Natural killer cell treated with Interleukin-12 subunit alpha and Interleukin-12 subunit beta and Interleukin-15 and Interleukin-18, amount 100 ng/mL, for 72 hours (primary cell): ENCODE results near the gene UNC119. TPM values are rescaled to one million over a fixed set of nuclear protein-coding genes. Genes with fewer than 3 reads are reported as not detected.

Experiments
- ATAC-seq, 2 donors: fragments of 150-1000 bp; cut with Tn5 transposase in 1 of 2; sonication (Bioruptor Pico), chemical (Tn5 transposase) in 1 of 2; 2 replicates each; pipeline ENCODE4 v1.10.0; 2021
- DNase-seq: peaks from one replicate; pipeline ENCODE4 v3.0.0; 2022; ENCODE audit warnings: low spot score
- H3K27ac Mint-ChIP-seq, 2 donors: 1 replicate in 1 of 2; 2 replicates in 1 of 2; pipeline ENCODE4 v1.8.0; 2022; ENCODE audit warnings: mixed read lengths in 2 of 2, mild to moderate bottlenecking in 1 of 2, moderate library complexity in 1 of 2
- H3K27me3 Mint-ChIP-seq, 2 donors: 1 replicate in 1 of 2; 2 replicates in 1 of 2; pipeline ENCODE4 v1.8.0; 2022; ENCODE audit warnings: mixed read lengths in 2 of 2
- H3K36me3 Mint-ChIP-seq: one replicate; pipeline ENCODE4 v1.8.0; 2022; ENCODE audit warnings: mixed read lengths
- H3K4me1 Mint-ChIP-seq, 2 donors: 1 replicate in 1 of 2; 2 replicates in 1 of 2; pipeline ENCODE4 v1.8.0; 2022; ENCODE audit warnings: low read depth in 2 of 2, mixed read lengths in 2 of 2, mild to moderate bottlenecking in 1 of 2
- H3K4me3 Mint-ChIP-seq: one replicate; pipeline ENCODE4 v1.8.0; 2022; ENCODE audit warnings: mixed read lengths
- H3K9me3 Mint-ChIP-seq: 2 replicates; pipeline ENCODE4 v1.8.0; 2022; ENCODE audit warnings: mixed read lengths
- total RNA-seq, 2 donors: library from RNA; stranded (reverse); gene quantifications; one replicate each; pipeline ENCODE4 v1.2.3, GENCODE V29; 2022

The UNC119 gene
- total RNA-seq = 100 to 1,000 TPM; 104 to 135 TPM

DNA sequence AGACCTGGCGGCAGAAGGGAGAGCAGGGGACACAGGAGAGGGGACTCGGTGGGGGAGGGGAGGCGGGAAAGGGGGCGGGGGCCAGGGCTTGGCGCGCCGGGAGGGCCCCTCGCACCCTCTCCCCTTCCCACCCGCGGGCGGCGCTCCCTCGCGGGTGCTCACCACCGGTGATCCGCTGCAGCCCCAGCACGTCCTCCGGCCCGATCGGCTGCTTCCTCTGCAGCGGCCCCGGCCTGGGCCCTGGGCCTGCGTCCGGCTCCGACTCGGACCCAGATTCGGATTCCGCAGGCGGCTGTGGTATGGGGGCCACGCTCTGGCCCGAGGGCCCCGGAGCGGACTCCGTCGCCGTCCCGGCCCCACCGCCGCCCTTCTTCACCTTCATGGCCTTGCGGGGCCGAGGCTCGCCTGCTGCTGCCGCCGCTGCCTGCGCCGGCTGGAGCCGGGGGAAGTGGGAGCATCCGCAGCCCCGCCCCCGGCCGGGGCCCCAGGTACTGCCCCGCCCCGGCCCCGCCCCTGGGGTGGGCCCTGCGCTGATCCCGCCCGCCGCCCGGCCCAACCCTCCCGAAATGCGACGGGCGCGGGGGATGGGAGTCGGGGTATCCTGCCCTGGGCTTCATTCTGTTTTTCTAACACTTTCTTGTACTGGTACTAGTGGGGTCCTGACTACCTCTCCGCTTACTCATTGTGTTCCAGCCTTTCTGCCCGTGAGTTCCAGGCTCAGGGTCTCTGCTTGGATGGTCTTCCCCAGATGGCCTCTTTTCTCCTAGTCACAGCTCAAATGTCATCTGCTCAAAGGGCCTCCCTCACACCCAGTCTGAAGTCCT, at the start of gene UNC119:
Gene UNC119 (minus strand): TSS at position 449 of the 824 bp plus-strand sequence. CDS start 67 bp downstream, at position 382.
- peaks cover 63 to 66% of the 10 kb centered on the region in 2 donors for H3K4me1 Mint-ChIP-seq

GRCh38 chr17:28599311-28600184, 47.1 kb upstream of the UNC119 start:
- ATAC-seq = peak; percentile 81 to 84
- H3K27ac Mint-ChIP-seq = peak overlapping the region; percentile 93 to 99
- H3K9me3 Mint-ChIP-seq = no peaks in the 10 kb centered on the region
- peak; percentile 64 for DNase-seq
- H3K36me3 Mint-ChIP-seq = peaks cover 8% of the 10 kb centered on the region
- no peaks in the 10 kb centered on the region for H3K27me3 Mint-ChIP-seq
- H3K4me3 Mint-ChIP-seq = peak overlapping the region; percentile 94
- H3K4me1 Mint-ChIP-seq = peaks cover 23 to 24% of the 10 kb centered on the region in 2 donors

More for the DNA sequence above, at the start of gene UNC119:
- H3K27ac Mint-ChIP-seq = peak within 1 kb of the TSS; percentile 93 to 94
- H3K36me3 Mint-ChIP-seq = peaks cover 23% of the 10 kb centered on the region
- peak within 1 kb of the TSS; percentile 91 for H3K4me3 Mint-ChIP-seq
- H3K27me3 Mint-ChIP-seq = no peaks in the 10 kb centered on the region
- H3K9me3 Mint-ChIP-seq = no peaks in the 10 kb centered on the region
- ATAC-seq = peak; percentile 90 to 93
- DNase-seq = peak; percentile 86

DNA sequence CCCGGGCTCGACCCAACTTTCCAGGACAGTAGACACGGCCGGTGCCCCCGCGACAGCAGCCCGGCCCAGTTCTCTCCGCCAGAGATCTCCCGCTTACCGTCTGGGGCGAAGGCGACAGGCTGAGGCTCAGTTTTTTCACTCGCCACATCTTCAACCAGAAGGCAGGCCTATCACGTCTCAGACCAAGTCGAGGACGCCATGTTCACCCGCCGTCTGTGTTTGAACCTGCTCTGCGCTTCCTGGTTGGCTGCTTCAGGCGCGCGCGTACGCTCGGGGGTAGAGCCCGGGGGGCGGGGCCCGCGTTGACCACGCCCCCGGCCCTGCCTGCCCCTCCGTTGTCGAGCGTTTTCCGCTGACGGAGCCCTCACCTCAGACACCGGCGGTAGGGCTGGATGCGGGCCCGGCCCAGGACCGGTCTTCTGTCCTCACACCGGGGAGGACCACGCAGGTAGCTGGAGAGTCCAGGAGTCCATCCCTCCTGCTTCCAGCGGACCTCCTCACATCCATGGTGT, 46.4 kb upstream of the UNC119 start, which contains the start of gene SPAG5:
Gene SPAG5 (minus strand): TSS at position 227 of the 512 bp plus-strand sequence. CDS start 79 bp downstream, at position 148.
- peaks cover 8% of the 10 kb centered on the region for H3K36me3 Mint-ChIP-seq
- H3K4me1 Mint-ChIP-seq = peaks cover 23 to 24% of the 10 kb centered on the region in 2 donors
- no peaks in the 10 kb centered on the region for H3K9me3 Mint-ChIP-seq
- H3K4me3 Mint-ChIP-seq = peak within 1 kb of the TSS; percentile 94
- H3K27ac Mint-ChIP-seq = peak within 1 kb of the TSS; percentile 93 to 99
- ATAC-seq (peak; percentile 97 to 98), DNase-seq (peak; percentile 97)
- H3K27me3 Mint-ChIP-seq = no peaks in the 10 kb centered on the region

- H3K27me3 Mint-ChIP-seq = no peaks in the 10 kb centered on the region
- no peaks in the 10 kb centered on the region for H3K9me3 Mint-ChIP-seq
- H3K36me3 Mint-ChIP-seq = peaks cover 8% of the 10 kb centered on the region
- no peak for DNase-seq
- H3K4me1 Mint-ChIP-seq = peaks cover 23 to 24% of the 10 kb centered on the region in 2 donors
- peak overlapping the region; percentile 94 for H3K4me3 Mint-ChIP-seq
- no peak for ATAC-seq
- H3K27ac Mint-ChIP-seq = peak overlapping the region; percentile 93 to 99
Measured at GRCh38 chr17:28598389-28598788, 46.0 kb upstream of the UNC119 start.

- no peak for DNase-seq
- Mint-ChIP-seq H3K27me3 (no peaks in the 10 kb centered on the region), H3K4me3 (peak overlapping the region; percentile 94), H3K27ac (peak overlapping the region; percentile 93 to 99), H3K36me3 (peaks cover 12% of the 10 kb centered on the region), H3K4me1 (peaks cover 23 to 29% of the 10 kb centered on the region in 2 donors), H3K9me3 (no peaks in the 10 kb centered on the region)
- no peak for ATAC-seq
Measured at GRCh38 chr17:28597606-28598383, 45.4 kb upstream of the UNC119 start.

GRCh38 chr17:28592260-28592659, 39.8 kb upstream of the UNC119 start:
- Mint-ChIP-seq H3K9me3 (no peaks in the 10 kb centered on the region), H3K27me3 (no peaks in the 10 kb centered on the region), H3K4me1 (peaks cover under 1 to 13% of the 10 kb centered on the region in 2 donors), H3K4me3 (peak overlapping the region; percentile 47), H3K27ac (peak overlapping the region in 1 of 2 donors; percentile 55), H3K36me3 (peaks cover 9% of the 10 kb centered on the region)
- peak in 1 of 2 donors; percentile 61 for ATAC-seq
- DNase-seq = no peak

DNA sequence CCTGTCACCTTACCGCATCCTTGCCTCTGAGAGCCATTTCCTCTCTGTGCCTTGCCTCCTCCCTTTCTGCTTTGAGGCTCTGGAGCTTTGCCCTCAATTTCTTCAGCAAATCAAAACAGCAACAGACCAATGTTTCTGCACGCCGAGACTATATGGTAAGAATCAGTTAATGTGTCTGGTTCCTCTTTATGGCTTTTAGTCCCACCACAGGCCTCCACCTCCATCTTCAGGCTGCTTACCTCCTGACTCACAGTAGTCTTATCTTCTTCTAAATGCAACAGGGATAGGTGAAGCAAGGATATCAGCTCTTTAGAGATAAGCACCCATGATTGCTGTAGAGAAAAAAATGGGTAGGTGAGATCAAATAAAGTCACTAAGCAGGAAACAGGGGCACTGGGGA, 33.4 kb upstream of the UNC119 start:
- ATAC-seq (no peak), DNase-seq (no peak)
- no peaks in the 10 kb centered on the region for H3K9me3 Mint-ChIP-seq
- no peak overlapping the region for H3K4me3 Mint-ChIP-seq
- H3K27ac Mint-ChIP-seq = no peak overlapping the region
- H3K4me1 Mint-ChIP-seq = peaks cover 0 to under 1% of the 10 kb centered on the region in 2 donors
- H3K36me3 Mint-ChIP-seq = peaks cover 5% of the 10 kb centered on the region
- no peaks in the 10 kb centered on the region for H3K27me3 Mint-ChIP-seq

- ATAC-seq (no peak), DNase-seq (no peak)
- no peak overlapping the region for H3K4me3 Mint-ChIP-seq
- H3K4me1 Mint-ChIP-seq = peaks cover 0 to 14% of the 10 kb centered on the region in 2 donors
- H3K9me3 Mint-ChIP-seq = no peaks in the 10 kb centered on the region
- H3K27me3 Mint-ChIP-seq = no peaks in the 10 kb centered on the region
- no peak overlapping the region for H3K27ac Mint-ChIP-seq
- peaks cover 11% of the 10 kb centered on the region for H3K36me3 Mint-ChIP-seq
Measured at GRCh38 chr17:28584434-28584833, 32.0 kb upstream of the UNC119 start.

- ATAC-seq (no peak), DNase-seq (no peak)
- H3K9me3 Mint-ChIP-seq = no peaks in the 10 kb centered on the region
- H3K36me3 Mint-ChIP-seq = peaks cover 15% of the 10 kb centered on the region
- H3K4me3 Mint-ChIP-seq = no peak overlapping the region
- peaks cover 0 to 19% of the 10 kb centered on the region in 2 donors for H3K4me1 Mint-ChIP-seq
- H3K27me3 Mint-ChIP-seq = no peaks in the 10 kb centered on the region
- no peak overlapping the region for H3K27ac Mint-ChIP-seq
Measured at GRCh38 chr17:28582513-28582912, 30.1 kb upstream of the UNC119 start.

DNA sequence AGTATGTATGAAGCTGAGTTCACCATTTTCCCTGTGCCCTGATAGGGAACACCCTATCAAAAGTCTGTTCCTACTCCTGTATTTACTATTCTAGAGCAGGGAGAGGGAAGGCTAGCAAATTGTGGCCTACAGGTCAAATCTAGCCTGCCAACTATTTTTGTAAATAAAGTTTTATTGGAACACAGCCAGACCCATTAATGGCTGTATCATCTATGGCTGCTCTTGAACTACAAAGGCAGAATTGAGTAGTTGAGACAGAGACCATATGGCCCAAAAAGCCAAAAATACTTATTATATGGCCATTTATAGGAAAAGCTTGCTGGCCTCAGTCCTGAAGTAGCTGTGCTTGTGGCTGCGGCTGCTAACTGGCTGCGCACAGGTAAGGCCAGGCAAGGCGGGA, 28.5 kb upstream of the UNC119 start:
- Mint-ChIP-seq H3K4me3 (no peak overlapping the region), H3K36me3 (peaks cover 14% of the 10 kb centered on the region), H3K27me3 (no peaks in the 10 kb centered on the region), H3K27ac (no peak overlapping the region), H3K4me1 (peaks cover 9 to 32% of the 10 kb centered on the region in 2 donors), H3K9me3 (no peaks in the 10 kb centered on the region)
- ATAC-seq (no peak), DNase-seq (no peak)

- peaks cover 10% of the 10 kb centered on the region for H3K36me3 Mint-ChIP-seq
- peak overlapping the region in 1 of 2 donors; percentile 30 for H3K27ac Mint-ChIP-seq
- DNase-seq (no peak), ATAC-seq (peak in 1 of 2 donors; percentile 52)
- peak overlapping the region; percentile 63 for H3K4me3 Mint-ChIP-seq
- H3K9me3 Mint-ChIP-seq = no peaks in the 10 kb centered on the region
- no peaks in the 10 kb centered on the region for H3K27me3 Mint-ChIP-seq
- peaks cover 10 to 34% of the 10 kb centered on the region in 2 donors for H3K4me1 Mint-ChIP-seq
Measured at GRCh38 chr17:28579526-28579925, 27.1 kb upstream of the UNC119 start.

DNA sequence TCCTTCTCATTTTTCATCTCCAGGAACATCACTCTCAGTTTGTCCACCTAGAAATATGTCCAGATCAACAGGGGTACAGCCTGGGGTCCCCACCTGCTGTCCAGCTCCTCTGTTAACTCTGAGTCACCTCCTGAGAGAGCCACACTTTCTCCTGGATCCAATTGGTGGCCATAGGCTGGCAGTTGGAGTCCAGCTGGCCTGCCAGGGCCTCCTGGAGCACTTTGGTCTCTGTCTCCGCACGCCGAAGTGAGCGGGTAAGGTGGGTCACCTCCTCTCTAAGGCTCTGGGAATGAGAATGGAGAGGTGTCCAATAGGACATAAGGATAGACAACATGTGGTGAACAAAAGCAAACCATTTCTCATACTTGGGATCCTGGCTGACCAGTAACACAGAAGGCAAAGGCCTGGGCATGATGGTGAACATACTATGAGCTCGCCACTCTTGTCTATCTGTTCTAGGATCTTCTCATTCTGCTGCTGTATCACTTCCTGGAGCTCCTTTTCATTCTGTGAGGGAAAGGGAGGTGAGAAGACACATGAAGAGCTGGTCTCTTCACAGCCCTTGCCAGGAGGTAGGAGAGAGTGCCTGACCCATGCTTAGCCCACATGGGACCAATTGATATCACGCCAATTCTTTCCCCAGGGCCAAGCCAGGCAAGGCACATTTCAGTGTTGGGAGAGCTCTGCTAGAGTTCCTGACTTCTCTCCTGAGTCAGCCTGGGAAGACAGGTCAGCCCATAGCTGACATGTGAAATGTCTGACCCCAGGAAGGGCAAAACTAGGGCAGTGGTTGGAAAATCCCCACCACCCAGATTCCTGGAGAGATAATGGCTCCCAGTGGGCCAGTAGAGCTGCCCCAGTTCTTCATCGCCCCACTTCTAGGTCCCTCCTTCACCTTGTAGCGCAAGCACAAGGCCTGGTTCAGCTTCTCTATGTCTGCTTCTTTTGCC, 26.1 kb upstream of the UNC119 start:
- H3K4me3 Mint-ChIP-seq = peak overlapping the region; percentile 63
- H3K27ac Mint-ChIP-seq = peak overlapping the region in 1 of 2 donors; percentile 30
- H3K36me3 Mint-ChIP-seq = peaks cover 10% of the 10 kb centered on the region
- H3K4me1 Mint-ChIP-seq = peaks cover 13 to 34% of the 10 kb centered on the region in 2 donors
- DNase-seq (no peak), ATAC-seq (no peak)
- H3K9me3 Mint-ChIP-seq = no peaks in the 10 kb centered on the region
- no peaks in the 10 kb centered on the region for H3K27me3 Mint-ChIP-seq
